BLaER1 treated with 17β-estradiol and CSF1 and Interleukin-3, amounts not matched to agents 10 nM and 100 nM (cell line): ENCODE results near the gene ICAM5.

Experiments
- H3K27ac ChIP-seq, 11 experiments: shearing (Covaris generic); formaldehyde crosslinking; 2 replicates each; pipeline ENCODE4 v1.8.1; 2022
- H3K27me3 ChIP-seq, 11 experiments: shearing (Covaris generic); formaldehyde crosslinking; 2 replicates each; pipeline ENCODE4 v1.8.1; 2022
- H3K36me3 ChIP-seq, 11 experiments: shearing (Covaris generic); formaldehyde crosslinking; 2 replicates each; pipeline ENCODE4 v1.8.1; 2022
- H3K4me1 ChIP-seq, 10 experiments: shearing (Covaris generic); formaldehyde crosslinking; 2 replicates each; pipeline ENCODE4 v1.8.1; 2022
- H3K4me2 ChIP-seq, 11 experiments: shearing (Covaris generic); formaldehyde crosslinking; 2 replicates each; pipeline ENCODE4 v1.8.1; 2022
- H3K4me3 ChIP-seq, 10 experiments: shearing (Covaris generic); formaldehyde crosslinking; 2 replicates each; pipeline ENCODE4 v1.8.1; 2022
- H3K9ac ChIP-seq, 11 experiments: shearing (Covaris generic); formaldehyde crosslinking; 2 replicates each; pipeline ENCODE4 v1.8.1; 2022
- H3K9me3 ChIP-seq, 11 experiments: shearing (Covaris generic); formaldehyde crosslinking; replicated peaks in 1 of 11; 2 replicates each; pipeline ENCODE4 v1.8.1; 2022
- H4K20me1 ChIP-seq, 11 experiments: shearing (Covaris generic); formaldehyde crosslinking; 2 replicates each; pipeline ENCODE4 v1.8.1; 2022
- Cebpa-rat ChIP-seq, 11 experiments: shearing (Covaris generic); IDR thresholded peaks; 2 replicates each; pipeline ENCODE4 v1.8.1; 2022

Gene ICAM5

DNA sequence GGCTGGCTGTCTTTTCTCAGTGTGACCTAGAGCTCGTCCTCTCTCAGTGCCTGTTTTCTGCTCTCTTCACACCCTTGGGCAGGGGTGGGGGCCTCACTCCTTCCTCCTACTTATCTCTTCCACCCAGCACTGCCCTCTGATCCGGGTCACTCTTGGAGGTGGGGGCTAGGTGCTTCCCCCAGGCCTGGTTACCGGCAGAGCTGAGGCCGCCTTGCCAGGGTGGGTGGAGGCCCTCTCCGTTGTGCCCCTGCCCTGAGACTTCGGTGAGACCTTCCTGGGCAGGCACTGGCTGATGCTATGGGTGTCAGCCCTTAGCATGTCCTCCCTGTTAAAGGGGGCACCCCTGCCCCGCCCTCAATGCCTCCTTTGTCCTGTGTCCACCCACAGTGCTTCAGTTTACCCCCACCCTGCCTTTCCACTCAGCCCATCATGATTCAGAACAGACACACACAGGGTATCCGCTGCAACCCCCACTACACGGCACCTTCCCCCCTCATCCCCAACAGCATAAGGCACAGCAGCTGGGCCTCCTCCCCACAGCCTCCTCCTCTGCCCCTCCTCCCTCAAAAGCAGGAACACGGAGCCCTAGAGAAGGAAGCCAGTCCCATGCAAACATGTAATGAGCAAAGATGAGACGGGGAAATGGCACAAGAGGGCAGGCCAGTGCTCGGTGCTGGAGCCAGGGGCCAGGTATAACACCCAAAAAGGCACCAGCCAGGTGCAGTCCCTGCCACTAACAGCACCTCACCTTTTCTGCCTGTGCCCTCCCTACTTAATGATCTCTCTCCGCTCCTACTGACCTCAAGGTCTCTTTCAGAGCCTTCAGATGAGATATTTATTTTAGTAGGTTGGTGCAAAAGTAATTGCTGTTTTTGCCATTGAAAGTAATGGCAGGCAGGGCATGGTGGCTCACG is 10.1 kb downstream of the ICAM5 start:
- Histone ChIP-seq H3K9ac (peak overlapping the region in 5 of 11 experiments; percentile 1 to 49 (median 34); a peak in 7 of 22 replicates), H3K4me3 (no peak overlapping the region), H3K27ac (peak overlapping the region in 6 of 11 experiments; percentile 9 to 62 (median 36); a peak in 8 of 22 replicates), H3K4me2 (peak overlapping the region; percentile 10 to 89 (median 58)), H3K27me3 (peaks cover 27 to 58% (median 42%) of the 10 kb centered on the region in 11 experiments), H3K4me1 (peaks cover 35 to 65% (median 48%) of the 10 kb centered on the region in 10 experiments), H4K20me1 (peaks cover 0 to 25% (median 0%) of the 10 kb centered on the region in 11 experiments; a peak in 4 of 22 replicates), H3K9me3 (no peaks in the 10 kb centered on the region), H3K36me3 (no peaks in the 10 kb centered on the region)
- no peak for TF ChIP-seq Cebpa-rat (IDR thresholded peaks at IDR 0.05)

GRCh38 chr19:10305139-10305806 is 15.5 kb downstream of the ICAM5 start:
- TF ChIP-seq Cebpa-rat (IDR thresholded peaks at IDR 0.05): no peak
- peak overlapping the region; percentile 55 to 79 (median 72) for H3K9ac ChIP-seq
- H3K36me3 ChIP-seq: peaks cover 0 to 4% (median 0%) of the 10 kb centered on the region in 11 experiments; a peak in 3 of 22 replicates
- H3K27me3 ChIP-seq: peaks cover 0 to 11% (median 0%) of the 10 kb centered on the region in 11 experiments; a peak in 5 of 22 replicates
- no peaks in the 10 kb centered on the region for H3K9me3 ChIP-seq
- peak overlapping the region; percentile 75 to 97 (median 91) for H3K4me2 ChIP-seq
- H3K4me1 ChIP-seq: peaks cover 54 to 87% (median 68%) of the 10 kb centered on the region in 10 experiments
- H4K20me1 ChIP-seq: peaks cover 0 to 19% (median 0%) of the 10 kb centered on the region in 11 experiments; a peak in 3 of 22 replicates
- peak overlapping the region; percentile 7 to 64 (median 46); a peak in 17 of 20 replicates for H3K4me3 ChIP-seq
- peak overlapping the region; percentile 62 to 91 (median 82); a peak in 21 of 22 replicates for H3K27ac ChIP-seq

- peaks cover 54 to 86% (median 70%) of the 10 kb centered on the region in 10 experiments for H3K4me1 ChIP-seq
- peaks cover 0 to 5% (median 0%) of the 10 kb centered on the region in 11 experiments; a peak in 3 of 22 replicates for H3K36me3 ChIP-seq
- no peak for TF ChIP-seq Cebpa-rat (IDR thresholded peaks at IDR 0.05)
- H3K9me3 ChIP-seq: no peaks in the 10 kb centered on the region
- peaks cover 0 to 20% (median 0%) of the 10 kb centered on the region in 11 experiments; a peak in 3 of 22 replicates for H4K20me1 ChIP-seq
- 0 out of 22 replicates have a peak overlapping the region, but pooled peaks of 2 of the 11 experiments have one; percentile 18 to 75 for H3K9ac ChIP-seq
- H3K4me3 ChIP-seq: no peak overlapping the region; a peak in 1 of 20 replicates
- H3K4me2 ChIP-seq: peak overlapping the region; percentile 75 to 97 (median 91)
- H3K27ac ChIP-seq: peak overlapping the region in 9 of 11 experiments; percentile 62 to 91 (median 83); a peak in 17 of 22 replicates
- H3K27me3 ChIP-seq: peaks cover 0 to 11% (median 0%) of the 10 kb centered on the region in 11 experiments; a peak in 5 of 22 replicates
Observed at GRCh38 chr19:10306327-10306726, 16.6 kb downstream of the ICAM5 start.

DNA sequence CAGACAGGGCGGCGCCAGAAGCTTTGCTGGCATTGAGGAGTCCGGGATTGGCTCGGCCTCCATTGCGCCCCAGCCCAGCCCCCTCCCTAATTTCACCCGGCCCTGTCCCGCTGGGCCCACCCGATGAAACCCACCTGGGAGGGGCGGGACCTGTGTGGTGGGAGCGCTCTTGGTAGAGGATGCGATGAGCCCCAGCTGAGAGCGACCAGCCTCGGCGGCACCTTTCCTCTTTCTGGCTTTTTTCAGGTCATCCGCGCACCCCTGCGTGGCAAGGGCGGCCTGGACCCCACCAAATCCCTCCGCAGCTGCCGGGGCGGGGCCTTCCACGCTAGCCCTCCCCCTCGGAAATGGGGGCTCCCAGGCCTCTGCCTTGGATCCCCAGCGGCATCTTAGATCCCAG is 19.7 kb downstream of the ICAM5 start, which contains the start of gene ZGLP1:
Gene ZGLP1, minus strand, starts transcription at position 393 of the 400 bp plus-strand sequence.
- peak within 1 kb of the TSS in 3 of 11 experiments; percentile 2 to 43 (median 40); a peak in 5 of 22 replicates for H3K27ac ChIP-seq
- peaks cover 0 to 11% (median 0%) of the 10 kb centered on the region in 11 experiments; a peak in 5 of 22 replicates for H3K36me3 ChIP-seq
- no peak for TF ChIP-seq Cebpa-rat (IDR thresholded peaks at IDR 0.05)
- no peaks in the 10 kb centered on the region for H3K9me3 ChIP-seq
- peaks cover 0 to 12% (median 0%) of the 10 kb centered on the region in 11 experiments; a peak in 2 of 22 replicates for H4K20me1 ChIP-seq
- peak within 1 kb of the TSS in 9 of 11 experiments; percentile 15 to 65 (median 42); a peak in 15 of 22 replicates for H3K9ac ChIP-seq
- H3K4me1 ChIP-seq: peaks cover 45 to 67% (median 58%) of the 10 kb centered on the region in 10 experiments
- peak within 1 kb of the TSS; percentile 44 to 93 (median 79) for H3K4me2 ChIP-seq
- peaks cover 0 to 2% (median 0%) of the 10 kb centered on the region in 11 experiments; a peak in 1 of 22 replicates for H3K27me3 ChIP-seq
- no peak within 1 kb of the TSS for H3K4me3 ChIP-seq

DNA sequence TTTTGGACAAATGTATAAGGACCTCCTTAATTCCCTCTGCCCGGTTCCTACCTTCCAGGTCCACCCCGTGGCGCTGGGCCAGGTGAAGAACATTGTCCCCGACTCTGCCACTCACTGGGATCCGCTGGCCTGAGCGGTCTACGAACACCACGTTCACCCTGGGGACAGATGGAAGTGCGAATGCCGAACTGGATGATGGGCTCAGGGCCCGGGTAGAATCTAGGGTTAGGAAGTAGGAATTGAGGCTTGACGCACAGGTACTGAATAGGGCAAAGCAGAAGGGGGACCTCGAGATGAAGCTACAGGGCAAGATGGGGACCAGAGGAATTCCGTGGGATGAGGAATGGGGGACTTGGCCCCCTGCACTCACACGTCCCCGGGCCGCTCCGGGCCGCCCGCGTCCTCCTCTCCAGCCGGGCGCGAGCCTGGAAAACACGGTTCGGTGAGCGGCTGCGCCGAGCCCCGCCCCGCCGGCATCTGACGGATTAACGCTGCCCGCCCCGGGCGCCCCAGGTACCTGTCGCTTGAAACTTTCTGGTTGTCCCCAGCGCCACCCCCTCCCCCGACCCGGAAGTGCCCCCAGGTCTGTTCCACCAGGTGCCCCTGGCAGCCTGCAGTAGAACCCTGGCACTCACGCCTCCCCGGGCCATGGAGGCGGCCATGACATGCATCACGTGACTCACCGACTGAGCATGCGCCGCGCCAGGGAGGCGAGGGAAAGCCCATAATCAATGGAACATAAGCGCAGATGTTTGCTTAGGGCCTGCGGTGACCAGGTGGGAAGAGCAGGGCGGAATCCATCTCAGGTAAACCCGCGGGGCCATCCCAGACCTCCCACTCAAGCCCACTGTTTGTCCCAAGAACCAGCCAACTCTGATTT is 25.8 kb downstream of the ICAM5 start, which contains the start of gene FDX2:
Gene FDX2, minus strand, starts transcription at position 681 of the 880 bp plus-strand sequence. Its CDS starts 19 bp downstream, at position 662.
- TF ChIP-seq Cebpa-rat (IDR thresholded peaks at IDR 0.05): no peak
- peaks cover 0 to 42% (median 13%) of the 10 kb centered on the region in 11 experiments; a peak in 12 of 22 replicates for H4K20me1 ChIP-seq
- H3K9ac ChIP-seq: peak within 1 kb of the TSS; percentile 72 to 87 (median 79)
- peak within 1 kb of the TSS in 9 of 11 experiments; percentile 49 to 76 (median 70); a peak in 18 of 22 replicates for H3K27ac ChIP-seq
- H3K4me3 ChIP-seq: peak within 1 kb of the TSS; percentile 69 to 91 (median 84)
- H3K9me3 ChIP-seq: no peaks in the 10 kb centered on the region
- H3K4me2 ChIP-seq: peak within 1 kb of the TSS; percentile 89 to 99 (median 97)
- peaks cover 37 to 54% (median 43%) of the 10 kb centered on the region in 11 experiments for H3K36me3 ChIP-seq
- H3K4me1 ChIP-seq: peaks cover 12 to 30% (median 25%) of the 10 kb centered on the region in 10 experiments; a peak in 19 of 20 replicates
- H3K27me3 ChIP-seq: no peaks in the 10 kb centered on the region

- Histone ChIP-seq H3K9me3 (no peaks in the 10 kb centered on the region), H3K27me3 (no peaks in the 10 kb centered on the region), H3K4me2 (peak overlapping the region; percentile 89 to 99 (median 97); a peak in 21 of 22 replicates), H3K4me3 (peak overlapping the region in 8 of 10 experiments; percentile 81 to 91 (median 85); a peak in 8 of 20 replicates), H3K4me1 (peaks cover 11 to 26% (median 20%) of the 10 kb centered on the region in 10 experiments; a peak in 19 of 20 replicates), H3K9ac (peak overlapping the region in 7 of 11 experiments; percentile 75 to 87 (median 79); a peak in 13 of 22 replicates), H3K27ac (peak overlapping the region in 4 of 11 experiments; percentile 62 to 76 (median 70); a peak in 3 of 22 replicates), H3K36me3 (peaks cover 46 to 62% (median 52%) of the 10 kb centered on the region in 11 experiments), H4K20me1 (peaks cover 0 to 51% (median 21%) of the 10 kb centered on the region in 11 experiments; a peak in 15 of 22 replicates)
- no peak for TF ChIP-seq Cebpa-rat (IDR thresholded peaks at IDR 0.05)
Observed at GRCh38 chr19:10316229-10317044, 26.7 kb downstream of the ICAM5 start.
